Psoas muscle (tissue), 8 donors: ENCODE results near the gene BANP. TPM values are rescaled to one million over a fixed set of nuclear protein-coding genes. Genes with fewer than 3 reads are reported as not detected.
"Not testable (repeated sequence)": the region's sequence is repeated elsewhere in the genome, so short reads cannot be mapped to it uniquely, and the experiment has no call there.

Experiments used
- ATAC-seq, 4 donors: fragments of 200-7000 bp; cut with Tn5 transposase; one replicate each; pipeline ENCODE4 v1.9.1; 2020; ENCODE audit warnings: moderate library complexity in 3 of 4, mild to moderate bottlenecking in 2 of 4
- DNase-seq, 2 donors: peaks; one replicate each; pipeline ENCODE4 v3.0.0-alpha.2; 2020
- H3K27ac ChIP-seq: fragments of 200-600 bp; one replicate; pipeline ENCODE4 v1.8.0; 2022
- H3K27me3 ChIP-seq, 3 donors: fragments of 200-600 bp in 1 of 3; one replicate each; pipeline versions ENCODE4 v1.6.1 to v1.8.0; 2013 to 2022; ENCODE audit warnings: low read length in 2 of 3, mild to moderate bottlenecking in 2 of 3, moderate library complexity in 1 of 3; ENCODE audit not compliant: insufficient read depth in 3 of 3
- H3K36me3 ChIP-seq, 2 donors: fragments of 200-600 bp in 1 of 2; one replicate each; pipeline versions ENCODE4 v1.6.1 to v1.8.0; 2013 to 2022; ENCODE audit warnings: low read depth in 1 of 2, mild to moderate bottlenecking in 1 of 2, moderate library complexity in 1 of 2; ENCODE audit not compliant: insufficient read depth in 1 of 2
- H3K4me1 ChIP-seq: fragments of 200-600 bp; one replicate; pipeline ENCODE4 v1.8.0; 2022
- H3K4me3 ChIP-seq: fragments of 200-600 bp; one replicate; pipeline ENCODE4 v1.8.0; 2022; ENCODE audit warnings: mild to moderate bottlenecking
- H3K9me3 ChIP-seq: fragments of 200-600 bp; one replicate; pipeline ENCODE4 v1.8.0; 2022
- WGBS, 3 donors: extraction: QIAGEN DNeasy Blood & Tissue Kit; methylation state at CpG; one replicate each; pipeline versions ENCODE4 v1.1.6 to v1.1.7; 2013; 5-methylcytosine and 5-hydroxymethylcytosine counted together
- intact Hi-C, 2 donors: fragments of 100-400 bp; cut with DNase I; formaldehyde crosslinking; loops; one replicate each; pipeline versions ENCODE4 v1.11.0 to v1.14.2; 2022
- polyA plus RNA-seq, 3 donors: library from polyadenylated mRNA; stranded (reverse); fragments of 200-250 nt; gene quantifications; one replicate each; pipeline ENCODE4 v1.2.3, GENCODE V29; 2013
- total RNA-seq, 4 donors: library from RNA; stranded (reverse); fragmentation: NEBNext Ultra II Directional in 2 of 4; extraction: Animal tissue kit (Norgen Biotek cat#: 25700) in 2 of 4; gene quantifications; one replicate each; pipeline versions ENCODE4 v1.2.1 to v1.2.4, GENCODE V29; 2021 to 2023
- TF ChIP-seq, protein P1 (sequence below): fragments of 200-600 bp; IDR thresholded peaks from one replicate; pipeline ENCODE4 v1.8.0; 2022; ENCODE audit warnings: antibody characterized with exemption
- donor health status: healthy with polysubstance abuse.
- donor health status: DM: no; HTN: no; CAD: no; lungs with moderate emphysema.
- donor health status: Bipolar disorder and iron deficiency.
- donor health status: healthy.
- donor health status: DM: yes; HTN: yes; CAD: no.
- donor health status: DM: no; HTN: no; CAD: no.
- donor health status: DM: no; HTN: no; CAD: no.
- donor health status: DM: yes; HTN: yes; CAD: no.

The BANP gene
- total and polyA plus RNA-seq, 7 donors: 7.7 to 15.3 (median 14.2) TPM

DNA sequence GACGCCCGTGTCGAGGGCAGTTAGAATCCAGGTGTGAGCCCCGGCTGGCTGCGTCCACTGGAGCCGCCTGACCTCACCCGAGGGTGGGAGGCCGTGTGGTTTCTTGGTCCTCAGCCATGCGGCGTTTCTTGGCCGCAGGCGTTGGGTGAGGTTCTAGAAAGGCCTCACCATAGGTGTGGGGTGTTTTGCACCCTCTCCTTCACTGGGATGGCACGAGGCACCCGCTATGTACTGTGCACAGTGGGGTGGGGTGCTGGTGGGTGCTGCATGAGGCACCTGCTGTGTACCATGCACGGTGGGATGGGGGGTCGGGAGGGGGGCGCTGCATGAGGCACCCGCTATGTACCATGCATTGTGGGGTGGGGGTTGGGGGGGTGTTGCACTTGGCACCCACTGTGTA, 169.6 kb downstream of the BANP start:
- WGBS, 3 donors: 85 to 92% (median 85%) methylated on average over 15 to 18 of the region's 18 CpGs
- Histone ChIP-seq H3K9me3 (no peaks in the 10 kb centered on the region), H3K4me3 (no peak overlapping the region), H3K36me3 (no peaks in the 10 kb centered on the region), H3K4me1 (no peaks in the 10 kb centered on the region), H3K27ac (no peak overlapping the region), H3K27me3 (peaks cover 0 to 21% (median 5%) of the 10 kb centered on the region in 3 donors)
- TF ChIP-seq, protein P1, sequence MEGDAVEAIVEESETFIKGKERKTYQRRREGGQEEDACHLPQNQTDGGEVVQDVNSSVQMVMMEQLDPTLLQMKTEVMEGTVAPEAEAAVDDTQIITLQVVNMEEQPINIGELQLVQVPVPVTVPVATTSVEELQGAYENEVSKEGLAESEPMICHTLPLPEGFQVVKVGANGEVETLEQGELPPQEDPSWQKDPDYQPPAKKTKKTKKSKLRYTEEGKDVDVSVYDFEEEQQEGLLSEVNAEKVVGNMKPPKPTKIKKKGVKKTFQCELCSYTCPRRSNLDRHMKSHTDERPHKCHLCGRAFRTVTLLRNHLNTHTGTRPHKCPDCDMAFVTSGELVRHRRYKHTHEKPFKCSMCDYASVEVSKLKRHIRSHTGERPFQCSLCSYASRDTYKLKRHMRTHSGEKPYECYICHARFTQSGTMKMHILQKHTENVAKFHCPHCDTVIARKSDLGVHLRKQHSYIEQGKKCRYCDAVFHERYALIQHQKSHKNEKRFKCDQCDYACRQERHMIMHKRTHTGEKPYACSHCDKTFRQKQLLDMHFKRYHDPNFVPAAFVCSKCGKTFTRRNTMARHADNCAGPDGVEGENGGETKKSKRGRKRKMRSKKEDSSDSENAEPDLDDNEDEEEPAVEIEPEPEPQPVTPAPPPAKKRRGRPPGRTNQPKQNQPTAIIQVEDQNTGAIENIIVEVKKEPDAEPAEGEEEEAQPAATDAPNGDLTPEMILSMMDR: no peak
- ATAC-seq (no peak), DNase-seq (peak in 1 of 2 donors; percentile 45)
- intact Hi-C loops: no loop called here

DNA sequence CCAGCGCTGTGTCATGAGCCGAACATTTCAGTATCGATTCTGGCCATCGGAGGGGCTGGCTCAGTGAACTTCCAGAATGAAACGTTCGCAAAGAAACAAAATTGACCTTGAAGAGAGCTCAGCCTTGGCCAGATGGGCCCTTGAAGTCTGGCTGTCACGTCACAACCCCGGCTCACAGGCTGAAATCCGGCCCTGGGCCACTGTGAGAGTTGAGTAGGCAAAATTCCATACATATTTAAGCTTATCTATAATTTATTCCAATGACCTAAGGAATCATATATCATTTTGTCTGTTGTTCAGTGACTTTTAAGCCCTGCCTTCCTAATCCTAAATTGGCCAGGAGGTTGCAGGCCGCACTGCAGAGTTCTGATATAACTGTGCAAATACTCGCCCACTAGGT, 170.2 kb downstream of the BANP start:
- H3K27ac ChIP-seq, H3K36me3 ChIP-seq, H3K4me1 ChIP-seq, H3K4me3 ChIP-seq, ATAC-seq, intact Hi-C loops, H3K9me3 ChIP-seq: not testable (repeated sequence)
- WGBS, 3 donors: 69 to 71% (median 71%) methylated on average over 11 of the region's 11 CpGs
- DNase-seq: peak in 1 of 2 donors; percentile 12
- H3K27me3 ChIP-seq: peaks cover 0 to 21% (median 5%) of the 10 kb centered on the region in 3 donors

DNA sequence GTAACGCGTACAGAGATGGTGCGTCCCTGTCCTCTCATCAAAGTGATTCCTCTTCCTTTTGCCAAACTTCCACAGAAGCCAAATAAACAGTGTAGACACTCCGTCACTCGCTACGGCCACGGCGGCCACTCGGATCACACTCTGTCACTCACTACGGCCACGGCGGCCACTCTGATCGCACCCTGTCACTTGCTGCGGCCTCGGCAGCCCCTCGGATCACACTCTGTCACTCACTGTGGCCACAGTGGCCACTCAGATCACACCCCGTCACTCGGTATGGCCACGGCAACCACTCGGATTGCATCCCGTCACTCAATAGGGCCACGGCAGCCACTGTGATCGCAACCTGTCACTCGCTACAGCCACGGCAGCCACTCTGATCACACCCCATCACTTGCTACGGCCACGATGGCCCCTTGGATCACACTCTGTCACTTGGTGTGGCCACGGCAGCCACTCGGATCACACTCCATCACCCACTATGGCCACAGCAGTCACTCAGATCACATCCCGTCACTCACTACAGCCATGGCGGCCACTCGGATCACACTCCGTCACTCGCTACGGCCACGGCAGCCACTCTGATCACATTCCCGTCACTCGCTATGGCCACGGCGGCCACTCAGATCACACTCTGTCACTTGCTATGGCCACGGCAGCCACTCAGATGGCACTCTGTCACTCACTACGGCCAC, 170.8 kb downstream of the BANP start:
- intact Hi-C loops: no loop called here
- Histone ChIP-seq H3K9me3 (no peaks in the 10 kb centered on the region), H3K36me3 (no peaks in the 10 kb centered on the region), H3K4me3 (no peak overlapping the region), H3K27ac (no peak overlapping the region), H3K4me1 (no peaks in the 10 kb centered on the region), H3K27me3 (peaks cover 0 to 21% (median 5%) of the 10 kb centered on the region in 3 donors)
- TF ChIP-seq, protein P1: no peak
- no peak for ATAC-seq
- DNase-seq: peak in 1 of 2 donors; percentile 34
- WGBS, 3 donors: 95 to 97% (median 96%) methylated on average over 42 of the region's 42 CpGs

Other genes starting within 250 kb of the BANP start
- 10 to 100 TPM; 11.1 to 19.7 (median 15.8) TPM for gene KLHDC4, start 185.4 kb upstream of the BANP start, total RNA-seq
- 10 to 100 TPM in 2 of 3 donors, 1 to 10 TPM in 1; 9.2 to 16.5 (median 10.1) TPM for gene KLHDC4, start 185.4 kb upstream of the BANP start, polyA plus RNA-seq
- gene SLC7A5, start 81.9 kb upstream of the BANP start, total RNA-seq: 10 to 100 TPM in 3 of 4 donors, 1 to 10 TPM in 1; 9.8 to 63.6 (median 28.3) TPM
- gene SLC7A5, start 81.9 kb upstream of the BANP start, polyA plus RNA-seq: 10 to 100 TPM; 16.4 to 28.6 (median 20.2) TPM
- under 1 TPM in 1 of 4 donors, not detected in 3; 0.12 TPM for gene CA5A, start 14.9 kb upstream of the BANP start, total RNA-seq
- gene CA5A, start 14.9 kb upstream of the BANP start, polyA plus RNA-seq: not detected